Peyer's patch (tissue), 4 donors: Measurements from ENCODE around the gene ZNF576.

Experiments used
- POLR2A ChIP-seq, 2 donors: fragments of 450-650 bp; IDR thresholded peaks; one replicate each; pipeline ENCODE4 v1.5.1; 2017; ENCODE audit warnings: antibody characterized with exemption in 2 of 2, mild to moderate bottlenecking in 2 of 2, moderate library complexity in 2 of 2
- TF ChIP-seq, protein P1 (sequence below), 6 experiments: fragments of 450-650 bp in 4 of 6; fragments of 200-600 bp in 2 of 6; sonication (generic) in 1 of 6; IDR thresholded peaks; one replicate each; pipeline ENCODE4 v1.5.1; 2017 to 2019; ENCODE audit warnings: antibody characterized with exemption in 6 of 6, mild to moderate bottlenecking in 3 of 6, moderate library complexity in 1 of 6

DNA sequence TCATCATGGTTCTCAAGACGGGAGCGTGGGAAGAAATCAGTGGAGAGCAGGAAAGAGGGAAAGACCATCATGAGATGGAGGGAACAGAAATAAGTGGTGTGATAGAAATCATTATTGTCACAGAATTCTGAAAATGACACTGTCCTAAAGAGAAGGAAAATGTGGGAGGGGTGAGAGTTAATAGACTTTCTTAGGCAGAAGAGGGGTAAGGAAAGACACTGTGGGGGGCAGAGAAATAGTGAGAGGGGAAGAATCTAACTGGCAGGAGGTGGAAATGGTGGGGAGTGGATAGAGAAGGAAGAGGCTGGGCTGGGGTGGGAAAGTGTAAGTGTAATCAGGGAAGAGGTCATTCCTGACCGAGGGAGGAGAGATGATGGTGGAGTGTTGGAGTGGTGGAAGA, 17.6 kb upstream of the ZNF576 start:
- TF ChIP-seq, protein P1, sequence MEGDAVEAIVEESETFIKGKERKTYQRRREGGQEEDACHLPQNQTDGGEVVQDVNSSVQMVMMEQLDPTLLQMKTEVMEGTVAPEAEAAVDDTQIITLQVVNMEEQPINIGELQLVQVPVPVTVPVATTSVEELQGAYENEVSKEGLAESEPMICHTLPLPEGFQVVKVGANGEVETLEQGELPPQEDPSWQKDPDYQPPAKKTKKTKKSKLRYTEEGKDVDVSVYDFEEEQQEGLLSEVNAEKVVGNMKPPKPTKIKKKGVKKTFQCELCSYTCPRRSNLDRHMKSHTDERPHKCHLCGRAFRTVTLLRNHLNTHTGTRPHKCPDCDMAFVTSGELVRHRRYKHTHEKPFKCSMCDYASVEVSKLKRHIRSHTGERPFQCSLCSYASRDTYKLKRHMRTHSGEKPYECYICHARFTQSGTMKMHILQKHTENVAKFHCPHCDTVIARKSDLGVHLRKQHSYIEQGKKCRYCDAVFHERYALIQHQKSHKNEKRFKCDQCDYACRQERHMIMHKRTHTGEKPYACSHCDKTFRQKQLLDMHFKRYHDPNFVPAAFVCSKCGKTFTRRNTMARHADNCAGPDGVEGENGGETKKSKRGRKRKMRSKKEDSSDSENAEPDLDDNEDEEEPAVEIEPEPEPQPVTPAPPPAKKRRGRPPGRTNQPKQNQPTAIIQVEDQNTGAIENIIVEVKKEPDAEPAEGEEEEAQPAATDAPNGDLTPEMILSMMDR (IDR thresholded peaks at IDR 0.05): no peak
- TF ChIP-seq POLR2A (IDR thresholded peaks at IDR 0.05): no peak
